Activated naive CD8-positive, alpha-beta T cell treated with anti-CD3 and anti-CD28 coated beads, Interleukin-2, amount 10 ng/mL, durations not matched to agents 7 days and 5 days (primary cell): ENCODE data around the gene BTLA. TPM values are rescaled to one million over a fixed set of nuclear protein-coding genes. Genes with fewer than 3 reads are reported as not detected.
"Not testable (repeated sequence)": the region's sequence is repeated elsewhere in the genome, so short reads cannot be mapped to it uniquely, and the experiment has no call there.

Source experiments
- ATAC-seq: fragments of 150-1000 bp; cut with Tn5 transposase; one replicate; pipeline ENCODE4 v1.10.0; 2021; ENCODE audit warnings: low read depth, moderate library complexity
- POLR2A ChIA-PET: fragments of 350-600 bp; sonication (Branson Sonifier 250); formaldehyde crosslinking; loops from one replicate; lab custom pipeline; 2021; ENCODE audit warnings: antibody characterized with exemption; lab: Charles Lee
- DNase-seq: peaks from one replicate; pipeline ENCODE4 v3.0.0; 2021
- H3K27ac Mint-ChIP-seq: one replicate; pipeline ENCODE4 v1.8.0; 2022; ENCODE audit warnings: mild to moderate bottlenecking, mixed read lengths
- H3K27me3 Mint-ChIP-seq: one replicate; pipeline ENCODE4 v1.8.0; 2022; ENCODE audit warnings: mild to moderate bottlenecking, moderate library complexity, mixed read lengths
- H3K36me3 Mint-ChIP-seq: one replicate; pipeline ENCODE4 v1.8.0; 2021; ENCODE audit warnings: mild to moderate bottlenecking, mixed read lengths
- H3K4me1 Mint-ChIP-seq: one replicate; pipeline ENCODE4 v1.8.0; 2021; ENCODE audit warnings: mixed read lengths
- H3K4me3 Mint-ChIP-seq: one replicate; pipeline ENCODE4 v1.8.0; 2022; ENCODE audit warnings: mild to moderate bottlenecking, moderate library complexity, mixed read lengths
- H3K9me3 Mint-ChIP-seq: one replicate; pipeline ENCODE4 v1.8.0; 2021; ENCODE audit warnings: mixed read lengths
- total RNA-seq, 2 experiments: library from RNA; stranded (reverse); gene quantifications; one replicate each; pipeline ENCODE4 v1.2.3, GENCODE V29; 2021

The BTLA gene
- total RNA-seq, 2 experiments from 2014 or later = 27.8 to 29.8 TPM

DNA sequence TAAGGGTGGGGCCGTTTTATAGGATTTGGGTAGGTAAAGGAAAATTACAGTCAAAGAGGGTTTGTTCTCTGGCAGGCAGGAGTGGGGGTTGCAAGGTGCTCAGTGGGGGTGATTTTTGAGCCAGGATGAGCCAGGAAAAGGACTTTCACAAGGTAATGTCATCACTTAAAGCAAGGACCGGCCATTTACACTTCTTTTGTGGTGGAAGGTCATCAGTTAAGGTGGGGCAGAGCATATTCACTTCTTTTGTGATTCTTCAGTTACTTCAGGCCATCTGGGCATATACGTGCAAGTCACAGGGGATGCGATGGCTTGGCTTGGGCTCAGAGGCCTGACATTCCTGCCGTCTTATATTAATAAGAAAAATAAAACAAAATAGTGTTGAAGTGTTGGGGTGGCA is 80.7 kb downstream of the BTLA start:
- H3K27ac Mint-ChIP-seq, ATAC-seq, H3K4me3 Mint-ChIP-seq, DNase-seq, H3K4me1 Mint-ChIP-seq, POLR2A ChIA-PET, H3K9me3 Mint-ChIP-seq, H3K27me3 Mint-ChIP-seq, H3K36me3 Mint-ChIP-seq: not testable (repeated sequence)

DNA sequence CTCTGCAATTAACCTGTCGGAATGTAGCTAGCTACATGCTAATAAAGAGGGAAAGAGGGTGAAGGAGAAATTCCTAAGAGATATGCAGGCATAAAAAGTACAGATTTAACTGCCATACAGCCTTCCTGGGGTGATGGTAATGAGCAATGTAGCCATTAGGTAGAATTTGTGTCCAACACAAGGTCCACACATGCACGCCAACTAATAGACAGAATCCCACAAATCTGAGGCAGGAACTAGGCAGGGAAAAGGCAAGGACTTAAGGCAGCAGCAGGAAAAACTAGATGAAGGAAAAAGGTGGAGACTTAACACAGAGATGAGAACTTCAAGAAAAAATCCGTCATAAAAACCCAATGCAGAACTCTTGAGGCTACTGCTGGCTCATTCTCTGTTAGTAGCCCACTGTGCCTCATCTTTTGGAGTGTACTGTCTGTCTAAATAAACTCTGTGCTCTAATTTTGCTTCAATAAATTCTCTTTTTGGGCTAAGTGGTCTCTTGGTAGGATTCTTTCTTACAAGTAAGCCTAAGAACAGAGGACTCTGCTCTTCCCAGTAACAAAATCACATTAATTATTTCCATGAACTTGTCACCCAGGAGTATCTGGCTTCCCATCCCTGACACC is 81.5 kb downstream of the BTLA start:
- H3K4me1 Mint-ChIP-seq = peaks cover 2% of the 10 kb centered on the region
- POLR2A ChIA-PET = no interaction called here
- no peak overlapping the region for H3K27ac Mint-ChIP-seq
- peaks cover 5% of the 10 kb centered on the region for H3K9me3 Mint-ChIP-seq
- no peak overlapping the region for H3K4me3 Mint-ChIP-seq
- peaks cover 5% of the 10 kb centered on the region for H3K36me3 Mint-ChIP-seq
- no peak for ATAC-seq
- DNase-seq = no peak
- H3K27me3 Mint-ChIP-seq = no peaks in the 10 kb centered on the region

DNA sequence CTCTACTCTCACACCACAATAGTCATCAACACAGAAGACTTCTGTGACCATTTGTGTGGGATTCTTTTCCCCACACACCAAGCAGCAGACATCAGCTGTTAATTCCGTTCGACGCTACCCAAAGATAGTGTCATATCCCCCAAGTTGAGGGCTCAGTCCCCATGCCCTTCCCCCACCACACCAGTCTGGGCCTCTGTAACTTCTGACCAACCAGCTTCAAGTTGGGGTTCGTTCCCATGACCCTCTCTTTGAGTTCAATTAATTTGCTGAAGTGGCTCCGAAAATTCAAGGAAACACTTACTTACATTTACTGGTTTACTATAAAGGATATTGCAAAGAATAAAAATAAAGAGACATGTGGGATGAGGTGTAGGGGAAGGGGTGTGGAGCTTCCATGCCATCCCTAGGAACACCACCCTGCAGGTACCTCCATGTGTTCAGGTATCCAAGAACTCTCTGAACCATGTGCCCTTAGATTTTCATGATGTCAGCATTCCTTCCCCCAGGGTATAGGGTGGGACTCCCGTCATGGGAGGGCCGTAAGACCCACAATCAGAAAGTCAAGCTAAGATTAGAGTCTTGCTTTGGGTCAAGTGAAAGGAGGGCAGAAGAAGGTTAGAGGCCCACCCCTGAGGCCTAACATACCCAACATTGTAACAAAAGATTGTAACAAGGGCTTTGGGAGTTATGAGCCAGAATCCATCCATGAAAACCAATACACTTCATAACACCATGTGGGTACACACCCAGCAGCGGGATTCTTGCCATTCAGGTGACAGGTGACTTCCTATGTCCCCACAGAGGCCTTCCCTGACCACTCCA is 82.7 kb downstream of the BTLA start:
- DNase-seq = no peak
- POLR2A ChIA-PET = no interaction called here
- H3K4me3 Mint-ChIP-seq = no peak overlapping the region

DNA sequence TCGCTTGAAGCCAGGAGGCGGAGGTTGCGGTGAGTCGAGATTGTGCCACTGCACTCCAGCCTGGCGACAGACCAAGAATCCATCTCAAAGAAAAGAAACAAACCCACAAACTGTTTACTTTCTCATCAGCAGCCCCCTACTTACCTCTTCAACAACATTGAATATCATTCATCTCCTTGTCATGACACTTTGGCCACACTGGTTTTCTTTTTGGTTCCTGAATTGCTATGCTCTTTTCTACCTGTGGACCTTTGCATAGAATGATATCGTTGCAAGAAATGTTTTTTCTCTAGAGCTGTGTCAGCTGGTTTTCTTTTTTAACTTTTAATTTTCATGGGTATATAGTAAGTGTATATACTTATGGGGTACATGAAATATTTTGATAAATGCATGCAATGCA is 83.9 kb downstream of the BTLA start:
- Mint-ChIP-seq H3K4me1 (peaks cover 2% of the 10 kb centered on the region), H3K4me3 (no peak overlapping the region), H3K27ac (no peak overlapping the region), H3K27me3 (peaks cover 2% of the 10 kb centered on the region), H3K36me3 (peaks cover 5% of the 10 kb centered on the region), H3K9me3 (peaks cover 5% of the 10 kb centered on the region)
- POLR2A ChIA-PET = no interaction called here
- ATAC-seq = no peak
- DNase-seq = no peak

More for the DNA sequence above, 82.7 kb downstream of the BTLA start:
- peaks cover 2% of the 10 kb centered on the region for H3K4me1 Mint-ChIP-seq
- no peak for ATAC-seq
- peaks cover 5% of the 10 kb centered on the region for H3K9me3 Mint-ChIP-seq
- peaks cover 5% of the 10 kb centered on the region for H3K36me3 Mint-ChIP-seq
- no peaks in the 10 kb centered on the region for H3K27me3 Mint-ChIP-seq
- no peak overlapping the region for H3K27ac Mint-ChIP-seq

Other genes starting within 250 kb of the BTLA start
- not detected for gene SLC9C1, start 205.3 kb downstream of the BTLA start, total RNA-seq
- gene CD200, start 166.3 kb downstream of the BTLA start, total RNA-seq = 1 to 10 TPM; 1.7 to 2.1 TPM
- gene ATG3, start 62.5 kb upstream of the BTLA start, total RNA-seq = 10 to 100 TPM; 63.5 to 65.7 TPM
- gene SLC35A5, start 62.6 kb upstream of the BTLA start, total RNA-seq = 10 to 100 TPM; 16.4 to 18.1 TPM
- gene CCDC80, start 141.7 kb upstream of the BTLA start, total RNA-seq = not detected